DND-41 (cell line): ENCODE measurements around the gene MEGF11.

Experiments used
- CTCF ChIP-seq: IDR thresholded peaks from 2 replicates; pipeline ENCODE4 v1.5.1; 2012; ENCODE audit warnings: borderline replicate concordance, low read length, moderate library complexity, mild to moderate bottlenecking; ENCODE audit not compliant: poor library complexity, severe bottlenecking; ENCODE audit errors: extremely low read depth
- EZH2 ChIP-seq: IDR thresholded peaks from 3 replicates; pipeline ENCODE4 v1.6.1; 2012; ENCODE audit warnings: borderline replicate concordance, low read depth, mild to moderate bottlenecking, moderate library complexity, low read length, inconsistent platforms; ENCODE audit not compliant: severe bottlenecking

GRCh38 chr15:65914981-65915925 lies 338.3 kb downstream of the MEGF11 start:
- TF ChIP-seq EZH2, result no peak
- no peak for TF ChIP-seq CTCF
